Measurements from ENCODE around the gene SLC16A7.

Gene SLC16A7

DNA sequence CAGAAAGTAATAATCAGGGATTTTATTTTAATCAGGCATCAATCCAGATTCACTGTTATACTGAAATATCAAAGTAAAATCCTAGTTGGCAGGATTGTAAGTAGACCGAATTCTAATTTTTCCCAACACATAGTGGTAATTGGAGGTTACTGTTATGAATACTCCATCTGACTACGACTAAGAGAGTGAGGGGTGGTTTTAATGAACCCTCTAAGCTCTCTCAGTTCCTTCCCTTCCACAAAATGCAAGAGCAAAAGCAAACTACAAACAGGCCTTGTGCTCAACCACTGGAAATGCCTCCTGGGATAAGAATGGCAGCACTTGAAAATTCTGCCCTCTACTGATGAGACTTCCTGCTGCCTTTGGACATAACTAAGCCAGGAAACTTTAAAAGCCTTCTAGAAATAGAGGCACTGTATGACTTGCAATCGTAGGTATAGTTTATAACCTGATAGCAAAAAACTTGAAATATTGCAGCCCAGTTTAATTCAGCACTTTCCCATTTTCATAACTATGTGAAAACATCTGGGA, 184.8 kb downstream of the SLC16A7 start:
- TF ChIP-seq, protein P1, sequence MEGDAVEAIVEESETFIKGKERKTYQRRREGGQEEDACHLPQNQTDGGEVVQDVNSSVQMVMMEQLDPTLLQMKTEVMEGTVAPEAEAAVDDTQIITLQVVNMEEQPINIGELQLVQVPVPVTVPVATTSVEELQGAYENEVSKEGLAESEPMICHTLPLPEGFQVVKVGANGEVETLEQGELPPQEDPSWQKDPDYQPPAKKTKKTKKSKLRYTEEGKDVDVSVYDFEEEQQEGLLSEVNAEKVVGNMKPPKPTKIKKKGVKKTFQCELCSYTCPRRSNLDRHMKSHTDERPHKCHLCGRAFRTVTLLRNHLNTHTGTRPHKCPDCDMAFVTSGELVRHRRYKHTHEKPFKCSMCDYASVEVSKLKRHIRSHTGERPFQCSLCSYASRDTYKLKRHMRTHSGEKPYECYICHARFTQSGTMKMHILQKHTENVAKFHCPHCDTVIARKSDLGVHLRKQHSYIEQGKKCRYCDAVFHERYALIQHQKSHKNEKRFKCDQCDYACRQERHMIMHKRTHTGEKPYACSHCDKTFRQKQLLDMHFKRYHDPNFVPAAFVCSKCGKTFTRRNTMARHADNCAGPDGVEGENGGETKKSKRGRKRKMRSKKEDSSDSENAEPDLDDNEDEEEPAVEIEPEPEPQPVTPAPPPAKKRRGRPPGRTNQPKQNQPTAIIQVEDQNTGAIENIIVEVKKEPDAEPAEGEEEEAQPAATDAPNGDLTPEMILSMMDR (IDR thresholded peaks at IDR 0.05; ENCODE audit: low read depth, low read length, missing control alignments): peak; percentile 23
- no peak overlapping the region for H3K4me3 ChIP-seq (ENCODE audit: low read depth, low read length)
- no peak for DNase-seq (ENCODE audit: low read depth)

- TF ChIP-seq, protein P1 (IDR thresholded peaks at IDR 0.05; ENCODE audit: low read depth, low read length, missing control alignments): no peak
- DNase-seq (ENCODE audit: low read depth): no peak
Observed at GRCh38 chr12:59787610-59788009, 191.8 kb downstream of the SLC16A7 start.

GRCh38 chr12:59792647-59793046, 196.8 kb downstream of the SLC16A7 start:
- TF ChIP-seq, protein P1 (IDR thresholded peaks at IDR 0.05; ENCODE audit: low read depth, low read length, missing control alignments): no peak
- no peak overlapping the region for H3K4me3 ChIP-seq (ENCODE audit: low read depth, low read length)
- DNase-seq (ENCODE audit: low read depth): no peak

More at GRCh38 chr12:59787610-59788009, 191.8 kb downstream of the SLC16A7 start:
- no peak overlapping the region for H3K4me3 ChIP-seq (ENCODE audit: low read depth, low read length)

- TF ChIP-seq, protein P1 (IDR thresholded peaks at IDR 0.05; ENCODE audit: low read depth, low read length, missing control alignments): no peak
- DNase-seq (ENCODE audit: low read depth): no peak
- no peak overlapping the region for H3K4me3 ChIP-seq (ENCODE audit: low read depth, low read length)
Observed at GRCh38 chr12:59803735-59804134, 207.9 kb downstream of the SLC16A7 start.

GRCh38 chr12:59808317-59808910, 212.6 kb downstream of the SLC16A7 start:
- DNase-seq (ENCODE audit: low read depth): peak; percentile 16
- H3K4me3 ChIP-seq (ENCODE audit: low read depth, low read length): no peak overlapping the region
- TF ChIP-seq, protein P1 (IDR thresholded peaks at IDR 0.05; ENCODE audit: low read depth, low read length, missing control alignments): peak; percentile 65

DNA sequence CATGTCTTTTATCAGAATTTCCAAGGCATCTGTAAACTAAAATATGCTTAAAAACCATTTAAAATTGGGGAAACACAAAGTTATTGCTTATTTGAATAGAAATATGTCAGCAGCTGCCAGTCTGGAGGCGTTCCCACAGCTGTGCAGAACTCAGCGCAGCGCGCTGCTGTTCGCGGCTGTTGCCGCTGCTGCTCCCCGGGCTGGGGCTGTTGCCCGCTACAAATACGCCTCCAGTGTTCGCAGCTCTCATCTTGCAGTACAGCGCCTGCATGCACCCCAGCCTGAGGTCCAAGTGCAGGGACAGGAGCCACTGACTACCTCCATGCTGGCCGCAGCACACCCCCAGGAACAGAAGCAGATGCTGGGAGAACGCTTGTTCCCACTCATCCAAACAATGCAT, 216.2 kb downstream of the SLC16A7 start:
- no peak for DNase-seq (ENCODE audit: low read depth)
- TF ChIP-seq, protein P1 (IDR thresholded peaks at IDR 0.05; ENCODE audit: low read depth, low read length, missing control alignments): no peak
- H3K4me3 ChIP-seq (ENCODE audit: low read depth, low read length): no peak overlapping the region

- TF ChIP-seq, protein P1 (IDR thresholded peaks at IDR 0.05; ENCODE audit: low read depth, low read length, missing control alignments): no peak
- H3K4me3 ChIP-seq (ENCODE audit: low read depth, low read length): no peak overlapping the region
- DNase-seq (ENCODE audit: low read depth): no peak
Observed at GRCh38 chr12:59812716-59813115, 216.9 kb downstream of the SLC16A7 start.

Measured in GM12864 (cell line).